Gastroesophageal sphincter (tissue), 3 donors: Measurements from ENCODE around the gene ZNF554.

Experiments
- POLR2A ChIP-seq, 2 donors: fragments of 450-650 bp; IDR thresholded peaks; one replicate each; pipeline ENCODE4 v1.6.1; 2017; ENCODE audit warnings: antibody characterized with exemption in 2 of 2, mild to moderate bottlenecking in 2 of 2, moderate library complexity in 1 of 2
- TF ChIP-seq, protein P1 (sequence below), 4 experiments: fragments of 200-600 bp in 2 of 4; fragments of 450-650 bp in 2 of 4; sonication (generic) in 1 of 4; IDR thresholded peaks; one replicate each; pipeline ENCODE4 v1.5.1; 2017 to 2019; ENCODE audit warnings: antibody characterized with exemption in 4 of 4, mild to moderate bottlenecking in 2 of 4, moderate library complexity in 2 of 4

GRCh38 chr19:2793126-2793525 lies 26.5 kb upstream of the ZNF554 start:
- TF ChIP-seq, protein P1, sequence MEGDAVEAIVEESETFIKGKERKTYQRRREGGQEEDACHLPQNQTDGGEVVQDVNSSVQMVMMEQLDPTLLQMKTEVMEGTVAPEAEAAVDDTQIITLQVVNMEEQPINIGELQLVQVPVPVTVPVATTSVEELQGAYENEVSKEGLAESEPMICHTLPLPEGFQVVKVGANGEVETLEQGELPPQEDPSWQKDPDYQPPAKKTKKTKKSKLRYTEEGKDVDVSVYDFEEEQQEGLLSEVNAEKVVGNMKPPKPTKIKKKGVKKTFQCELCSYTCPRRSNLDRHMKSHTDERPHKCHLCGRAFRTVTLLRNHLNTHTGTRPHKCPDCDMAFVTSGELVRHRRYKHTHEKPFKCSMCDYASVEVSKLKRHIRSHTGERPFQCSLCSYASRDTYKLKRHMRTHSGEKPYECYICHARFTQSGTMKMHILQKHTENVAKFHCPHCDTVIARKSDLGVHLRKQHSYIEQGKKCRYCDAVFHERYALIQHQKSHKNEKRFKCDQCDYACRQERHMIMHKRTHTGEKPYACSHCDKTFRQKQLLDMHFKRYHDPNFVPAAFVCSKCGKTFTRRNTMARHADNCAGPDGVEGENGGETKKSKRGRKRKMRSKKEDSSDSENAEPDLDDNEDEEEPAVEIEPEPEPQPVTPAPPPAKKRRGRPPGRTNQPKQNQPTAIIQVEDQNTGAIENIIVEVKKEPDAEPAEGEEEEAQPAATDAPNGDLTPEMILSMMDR (IDR thresholded peaks at IDR 0.05): no peak
- no peak for TF ChIP-seq POLR2A (IDR thresholded peaks at IDR 0.05)
